Neuronal stem cell (in vitro differentiated cells): ENCODE measurements around the gene HOXB4.

ENCODE experiments used
- DNase-seq: peaks from one replicate; pipeline ENCODE4 v3.0.0-alpha.2; 2013; ENCODE audit warnings: low spot score
- H2AFZ ChIP-seq: one replicate; pipeline ENCODE4 v1.6.1; 2013; ENCODE audit warnings: mild to moderate bottlenecking, low read length, inconsistent platforms
- H2AK5ac ChIP-seq: 2 replicates; pipeline ENCODE4 v1.6.1; 2013; ENCODE audit warnings: low read depth, mild to moderate bottlenecking, inconsistent platforms, low read length, moderate library complexity, mixed read lengths
- H2BK120ac ChIP-seq: 2 replicates; pipeline ENCODE4 v1.6.1; 2013; ENCODE audit warnings: low read depth, mild to moderate bottlenecking, inconsistent platforms, low read length, moderate library complexity, mixed read lengths
- H2BK12ac ChIP-seq: one replicate; pipeline ENCODE4 v1.6.1; 2013; ENCODE audit warnings: low read length, inconsistent platforms
- H2BK15ac ChIP-seq: 2 replicates; pipeline ENCODE4 v1.6.1; 2013; ENCODE audit warnings: mild to moderate bottlenecking, low read length, inconsistent platforms, mixed read lengths
- H2BK5ac ChIP-seq: one replicate; pipeline ENCODE4 v1.6.1; 2013; ENCODE audit warnings: inconsistent platforms, mild to moderate bottlenecking, low read length, moderate library complexity
- H3K14ac ChIP-seq: one replicate; pipeline ENCODE4 v1.6.1; 2013; ENCODE audit warnings: low read length, inconsistent platforms
- H3K18ac ChIP-seq: 2 replicates; pipeline ENCODE4 v1.6.1; 2013; ENCODE audit warnings: low read length, inconsistent platforms
- H3K23ac ChIP-seq: 2 replicates; pipeline ENCODE4 v1.6.1; 2013; ENCODE audit warnings: low read depth, mild to moderate bottlenecking, mixed read lengths, low read length, inconsistent platforms; ENCODE audit not compliant: poor library complexity
- H3K27ac ChIP-seq: replicated peaks from 3 replicates; pipeline ENCODE4 v1.5.1; 2013; ENCODE audit warnings: low read length, inconsistent platforms
- H3K27me3 ChIP-seq, 3 experiments: 2 replicates each; pipeline ENCODE4 v1.6.1; 2013; ENCODE audit warnings: low read length in 3 of 3, mild to moderate bottlenecking in 2 of 3, inconsistent platforms in 1 of 3, low read depth in 1 of 3, mixed read lengths in 1 of 3, moderate library complexity in 1 of 3; ENCODE audit not compliant: control insufficient read depth in 3 of 3, insufficient read depth in 3 of 3
- H3K36me3 ChIP-seq, 2 donors: replicated peaks in 1 of 2; 2 replicates each; pipeline ENCODE4 v1.6.1; 2013; ENCODE audit warnings: low read length in 2 of 2; ENCODE audit not compliant: control insufficient read depth in 2 of 2, insufficient read depth in 2 of 2
- H3K4ac ChIP-seq: 2 replicates; pipeline ENCODE4 v1.6.1; 2013; ENCODE audit warnings: inconsistent platforms, mild to moderate bottlenecking, low read length, moderate library complexity
- H3K4me1 ChIP-seq, 2 donors: 1 replicate in 1 of 2; 2 replicates in 1 of 2; pipeline ENCODE4 v1.6.1; 2013; ENCODE audit warnings: low read length in 2 of 2, low read depth in 1 of 2; ENCODE audit not compliant: control insufficient read depth in 2 of 2, insufficient read depth in 1 of 2
- H3K4me2 ChIP-seq: one replicate; pipeline ENCODE4 v1.6.1; 2013; ENCODE audit warnings: mild to moderate bottlenecking, low read length, inconsistent platforms; ENCODE audit not compliant: insufficient read depth, poor library complexity, severe bottlenecking
- H3K4me3 ChIP-seq, 2 donors: 2 replicates each; pipeline ENCODE4 v1.5.1; 2013; ENCODE audit warnings: low read length in 2 of 2, mild to moderate bottlenecking in 2 of 2, inconsistent platforms in 1 of 2, moderate library complexity in 1 of 2
- H3K79me1 ChIP-seq: one replicate; pipeline ENCODE4 v1.6.1; 2013; ENCODE audit warnings: low read depth, mild to moderate bottlenecking, inconsistent platforms, low read length, moderate library complexity
- H3K9ac ChIP-seq: one replicate; pipeline ENCODE4 v1.6.1; 2013; ENCODE audit warnings: mild to moderate bottlenecking, low read depth, low read length, inconsistent platforms; ENCODE audit not compliant: poor library complexity
- H3K9me3 ChIP-seq, 2 donors: replicated peaks in 1 of 2; 2 replicates each; pipeline versions ENCODE3 to v1.6.1; 2013; ENCODE audit warnings: low read length in 2 of 2, mild to moderate bottlenecking in 2 of 2, inconsistent platforms in 1 of 2, low read depth in 1 of 2, mixed read lengths in 1 of 2, moderate library complexity in 1 of 2; ENCODE audit not compliant: control insufficient read depth in 2 of 2, insufficient read depth in 1 of 2
- H4K8ac ChIP-seq: one replicate; pipeline ENCODE4 v1.6.1; 2013; ENCODE audit warnings: low read depth, mild to moderate bottlenecking, inconsistent platforms, low read length, moderate library complexity
- H4K91ac ChIP-seq: one replicate; pipeline ENCODE4 v1.6.1; 2013; ENCODE audit warnings: low read length, low read depth, mild to moderate bottlenecking, inconsistent platforms; ENCODE audit not compliant: poor library complexity
- WGBS, 2 donors: extraction: QIAGEN DNeasy Blood & Tissue Kit; methylation state at CpG; one replicate each; pipeline ENCODE4 v1.1.7; 2013; ENCODE audit warnings: missing lambda C conversion rate in 2 of 2, mixed read lengths in 1 of 2; ENCODE audit not compliant: insufficient read length in 2 of 2, insufficient replicate concordance in 1 of 2; ENCODE audit errors: extremely low coverage in 2 of 2; 5-methylcytosine and 5-hydroxymethylcytosine counted together

Gene HOXB4

DNA sequence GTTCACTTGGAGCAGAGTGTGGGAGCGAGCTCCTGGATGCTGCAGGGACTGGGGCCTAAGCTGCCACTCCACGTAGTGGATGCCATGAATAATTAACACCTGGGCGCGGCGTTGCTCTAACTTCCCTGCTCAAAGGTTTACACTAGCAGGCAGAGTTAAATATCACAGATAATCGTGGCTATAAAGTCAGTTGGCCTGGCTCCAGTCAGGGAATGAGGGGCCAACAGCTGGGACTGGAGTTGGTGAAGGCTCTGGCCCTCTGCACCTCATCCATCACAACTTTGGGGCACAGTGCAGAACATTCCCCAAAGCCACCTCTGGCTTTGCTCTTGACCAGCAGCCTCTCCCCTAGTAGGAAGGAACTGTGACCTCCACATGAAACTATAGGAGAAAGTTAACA is 10.9 kb downstream of the HOXB4 start:
- no peak overlapping the region for H3K27ac ChIP-seq

DNA sequence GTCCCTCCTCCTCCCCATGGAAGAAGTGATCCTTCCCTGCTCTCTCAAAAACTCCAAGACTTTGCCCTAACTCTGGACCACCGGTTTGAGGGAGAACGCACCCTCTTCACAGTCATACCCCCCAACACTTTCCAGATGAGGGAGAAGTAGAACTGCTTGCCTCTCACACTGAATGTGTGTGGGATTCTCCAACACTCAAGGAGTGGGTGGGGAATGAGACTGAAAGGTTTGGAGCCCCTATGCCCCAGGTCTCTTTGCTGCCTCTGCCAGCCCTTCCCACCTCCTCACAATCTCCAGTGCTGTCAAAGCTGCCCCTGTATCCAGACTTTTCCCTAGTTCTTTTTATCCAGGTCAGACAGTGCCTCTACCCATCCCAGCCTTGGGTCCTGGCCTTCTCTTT is 11.4 kb downstream of the HOXB4 start:
- no peak overlapping the region for H4K91ac ChIP-seq
- H3K4me1 ChIP-seq: no peaks in the 10 kb centered on the region
- no peak for DNase-seq
- no peak overlapping the region for H4K8ac ChIP-seq
- no CpG with 5 or more reads among the region's 2 CpGs for WGBS, 2 donors
- H2BK12ac ChIP-seq: no peak overlapping the region
- no peak overlapping the region for H3K14ac ChIP-seq
- no peaks in the 10 kb centered on the region for H3K79me1 ChIP-seq
- no peak overlapping the region for H2AFZ ChIP-seq
- H3K18ac ChIP-seq: no peak overlapping the region
- H3K27ac ChIP-seq: no peak overlapping the region
- no peak overlapping the region for H2BK120ac ChIP-seq
- no peak overlapping the region for H3K4me2 ChIP-seq
- H2BK5ac ChIP-seq: no peak overlapping the region
- no peak overlapping the region for H3K23ac ChIP-seq
- H2BK15ac ChIP-seq: no peak overlapping the region
- peaks cover 60 to 99% (median 99%) of the 10 kb centered on the region in 3 experiments for H3K27me3 ChIP-seq
- H3K36me3 ChIP-seq: no peaks in the 10 kb centered on the region
- peaks cover 0 to 2% of the 10 kb centered on the region in 2 donors for H3K9me3 ChIP-seq
- H3K4me3 ChIP-seq: no peak overlapping the region
- no peak overlapping the region for H3K4ac ChIP-seq
- no peak overlapping the region for H3K9ac ChIP-seq
- no peak overlapping the region for H2AK5ac ChIP-seq

More for the DNA sequence above, 10.9 kb downstream of the HOXB4 start:
- H3K14ac ChIP-seq: no peak overlapping the region
- H3K18ac ChIP-seq: no peak overlapping the region
- H4K91ac ChIP-seq: no peak overlapping the region
- H2AK5ac ChIP-seq: no peak overlapping the region
- WGBS, 2 donors: no CpG with 5 or more reads among the region's 6 CpGs
- no peaks in the 10 kb centered on the region for H3K4me1 ChIP-seq
- no peak overlapping the region for H2AFZ ChIP-seq
- H3K4me3 ChIP-seq: no peak overlapping the region
- H3K4ac ChIP-seq: no peak overlapping the region
- H2BK120ac ChIP-seq: no peak overlapping the region
- H3K79me1 ChIP-seq: no peaks in the 10 kb centered on the region
- no peaks in the 10 kb centered on the region for H3K36me3 ChIP-seq
- no peak overlapping the region for H2BK15ac ChIP-seq
- no peak for DNase-seq
- H2BK12ac ChIP-seq: no peak overlapping the region
- H3K9ac ChIP-seq: no peak overlapping the region
- peaks cover 0 to 2% of the 10 kb centered on the region in 2 donors for H3K9me3 ChIP-seq
- no peak overlapping the region for H2BK5ac ChIP-seq
- H3K27me3 ChIP-seq: peaks cover 60 to 99% (median 99%) of the 10 kb centered on the region in 3 experiments
- H4K8ac ChIP-seq: no peak overlapping the region
- H3K23ac ChIP-seq: no peak overlapping the region
- H3K4me2 ChIP-seq: no peak overlapping the region

- Histone ChIP-seq H3K27ac (no peak overlapping the region), H3K4me2 (no peak overlapping the region)
These were observed 12.0 kb downstream of the HOXB4 start for GRCh38 chr17:48565925-48566710.

GRCh38 chr17:48565022-48565554 is 13.1 kb downstream of the HOXB4 start:
- no peak overlapping the region for H3K4me3 ChIP-seq
- peaks cover 0 to 2% of the 10 kb centered on the region in 2 donors for H3K9me3 ChIP-seq
- DNase-seq: no peak
- no peak overlapping the region for H4K91ac ChIP-seq
- WGBS, 2 donors: no CpG with 5 or more reads among the region's 2 CpGs
- H3K27me3 ChIP-seq: peaks cover 61 to 98% (median 98%) of the 10 kb centered on the region in 3 experiments
- no peaks in the 10 kb centered on the region for H3K36me3 ChIP-seq
- H2AK5ac ChIP-seq: no peak overlapping the region
- no peak overlapping the region for H3K4ac ChIP-seq
- no peak overlapping the region for H3K4me2 ChIP-seq
- no peak overlapping the region for H3K14ac ChIP-seq
- no peaks in the 10 kb centered on the region for H3K4me1 ChIP-seq
- H3K79me1 ChIP-seq: no peaks in the 10 kb centered on the region
- H4K8ac ChIP-seq: no peak overlapping the region
- no peak overlapping the region for H2AFZ ChIP-seq
- no peak overlapping the region for H3K27ac ChIP-seq
- H2BK15ac ChIP-seq: no peak overlapping the region
- no peak overlapping the region for H2BK120ac ChIP-seq
- H3K18ac ChIP-seq: no peak overlapping the region
- no peak overlapping the region for H2BK12ac ChIP-seq
- H2BK5ac ChIP-seq: no peak overlapping the region
- no peak overlapping the region for H3K9ac ChIP-seq
- H3K23ac ChIP-seq: no peak overlapping the region

More at GRCh38 chr17:48565925-48566710, 12.0 kb downstream of the HOXB4 start:
- Histone ChIP-seq H3K79me1 (no peaks in the 10 kb centered on the region), H3K9ac (no peak overlapping the region), H3K14ac (no peak overlapping the region), H2AFZ (no peak overlapping the region), H3K36me3 (no peaks in the 10 kb centered on the region), H4K91ac (no peak overlapping the region), H3K4ac (no peak overlapping the region), H3K27me3 (peaks cover 60 to 99% (median 99%) of the 10 kb centered on the region in 3 experiments), H4K8ac (no peak overlapping the region), H2BK12ac (no peak overlapping the region), H2BK5ac (no peak overlapping the region), H2AK5ac (no peak overlapping the region), H2BK120ac (no peak overlapping the region), H3K4me3 (no peak overlapping the region), H3K9me3 (peaks cover 0 to 2% of the 10 kb centered on the region in 2 donors), H2BK15ac (no peak overlapping the region), H3K18ac (no peak overlapping the region), H3K23ac (no peak overlapping the region), H3K4me1 (no peaks in the 10 kb centered on the region)
- WGBS, 2 donors: no CpG with 5 or more reads among the region's 4 CpGs
- DNase-seq: no peak
